ENCODE data around the gene ZMYM2.

The ZMYM2 gene

GRCh38 chr13:20045950-20046548, 87.5 kb downstream of the ZMYM2 start:
- Histone ChIP-seq H3K4me3 (ENCODE audit: low read depth in 1 of 2, low read length in 2 of 2) (no peak overlapping the region), H3K36me3 (ENCODE audit: insufficient read depth, low read length) (peaks cover 57% of the 10 kb centered on the region), H4K20me1 (ENCODE audit: insufficient read depth, low read length) (peaks cover 9% of the 10 kb centered on the region), H2AFZ (ENCODE audit: low read depth, low read length) (no peak overlapping the region), H3K79me2 (ENCODE audit: insufficient read depth, low read length) (peaks cover 13% of the 10 kb centered on the region), H3K4me1 (ENCODE audit: insufficient read depth, low read length) (no peaks in the 10 kb centered on the region), H3K4me2 (ENCODE audit: insufficient read depth, low read length) (no peak overlapping the region), H3K27ac (ENCODE audit: low read length) (no peak overlapping the region), H3K9ac (ENCODE audit: low read depth, low read length) (no peak overlapping the region), H3K9me3 (ENCODE audit: insufficient read depth, low read length, severe bottlenecking) (no peaks in the 10 kb centered on the region), H3K27me3 (ENCODE audit: insufficient read depth, low read length, poor library complexity) (no peaks in the 10 kb centered on the region)
- no peak for DNase-seq
- no peak for ATAC-seq (ENCODE audit: insufficient read depth, low read depth)
- TF ChIP-seq CTCF (IDR thresholded peaks at IDR 0.05; ENCODE audit: borderline replicate concordance, extremely low read depth, low read length, poor library complexity, severe bottlenecking) (no peak), EZH2 (IDR thresholded peaks at IDR 0.05; ENCODE audit: borderline replicate concordance, low read depth, low read length, severe bottlenecking) (no peak)

GRCh38 chr13:20049558-20050473, 91.3 kb downstream of the ZMYM2 start:
- H2AFZ ChIP-seq (ENCODE audit: low read depth, low read length): no peak overlapping the region
- H3K27me3 ChIP-seq (ENCODE audit: insufficient read depth, low read length, poor library complexity): no peaks in the 10 kb centered on the region
- no peaks in the 10 kb centered on the region for H3K4me1 ChIP-seq (ENCODE audit: insufficient read depth, low read length)
- peaks cover 51% of the 10 kb centered on the region for H3K36me3 ChIP-seq (ENCODE audit: insufficient read depth, low read length)
- H3K27ac ChIP-seq (ENCODE audit: low read length): no peak overlapping the region
- no peaks in the 10 kb centered on the region for H4K20me1 ChIP-seq (ENCODE audit: insufficient read depth, low read length)
- H3K9me3 ChIP-seq (ENCODE audit: insufficient read depth, low read length, severe bottlenecking): no peaks in the 10 kb centered on the region
- H3K79me2 ChIP-seq (ENCODE audit: insufficient read depth, low read length): no peaks in the 10 kb centered on the region
- TF ChIP-seq EZH2 (IDR thresholded peaks at IDR 0.05; ENCODE audit: borderline replicate concordance, low read depth, low read length, severe bottlenecking) (no peak), CTCF (IDR thresholded peaks at IDR 0.05; ENCODE audit: borderline replicate concordance, extremely low read depth, low read length, poor library complexity, severe bottlenecking) (no peak)
- H3K9ac ChIP-seq (ENCODE audit: low read depth, low read length): no peak overlapping the region
- no peak overlapping the region for H3K4me2 ChIP-seq (ENCODE audit: insufficient read depth, low read length)
- DNase-seq: no peak
- no peak for ATAC-seq (ENCODE audit: insufficient read depth, low read depth)
- no peak overlapping the region for H3K4me3 ChIP-seq (ENCODE audit: low read depth in 1 of 2, low read length in 2 of 2)

GRCh38 chr13:20051366-20051765, 92.8 kb downstream of the ZMYM2 start:
- no peaks in the 10 kb centered on the region for H4K20me1 ChIP-seq (ENCODE audit: insufficient read depth, low read length)
- no peak overlapping the region for H3K9ac ChIP-seq (ENCODE audit: low read depth, low read length)
- H3K27me3 ChIP-seq (ENCODE audit: insufficient read depth, low read length, poor library complexity): no peaks in the 10 kb centered on the region
- no peak for DNase-seq
- peaks cover 55% of the 10 kb centered on the region for H3K36me3 ChIP-seq (ENCODE audit: insufficient read depth, low read length)
- no peaks in the 10 kb centered on the region for H3K4me1 ChIP-seq (ENCODE audit: insufficient read depth, low read length)
- no peak overlapping the region for H2AFZ ChIP-seq (ENCODE audit: low read depth, low read length)
- ATAC-seq (ENCODE audit: insufficient read depth, low read depth): no peak
- no peak overlapping the region for H3K4me2 ChIP-seq (ENCODE audit: insufficient read depth, low read length)
- H3K9me3 ChIP-seq (ENCODE audit: insufficient read depth, low read length, severe bottlenecking): no peaks in the 10 kb centered on the region
- no peak overlapping the region for H3K4me3 ChIP-seq (ENCODE audit: low read depth in 1 of 2, low read length in 2 of 2)
- TF ChIP-seq CTCF (IDR thresholded peaks at IDR 0.05; ENCODE audit: borderline replicate concordance, extremely low read depth, low read length, poor library complexity, severe bottlenecking): no peak
- no peak for TF ChIP-seq EZH2 (IDR thresholded peaks at IDR 0.05; ENCODE audit: borderline replicate concordance, low read depth, low read length, severe bottlenecking)
- H3K79me2 ChIP-seq (ENCODE audit: insufficient read depth, low read length): no peaks in the 10 kb centered on the region
- H3K27ac ChIP-seq (ENCODE audit: low read length): no peak overlapping the region
